A549 (cell line): ENCODE data around the gene CD68.

ENCODE experiments used
- CHD4 ChIP-seq: fragments of 200-600 bp; sonication (generic); IDR thresholded peaks from 2 replicates; pipeline ENCODE4 v1.6.1; 2016; ENCODE audit warnings: antibody characterized with exemption, mild to moderate bottlenecking, borderline replicate concordance
- REST ChIP-seq: fragments of 200-600 bp; sonication (generic); IDR thresholded peaks from 2 replicates; pipeline ENCODE4 v1.6.1; 2016; ENCODE audit warnings: antibody characterized with exemption, mild to moderate bottlenecking, moderate library complexity
- SMC3 ChIP-seq: fragments of >200 bp; sonication (Bioruptor Twin); formaldehyde crosslinking; IDR thresholded peaks from 3 replicates; pipeline ENCODE4 v1.6.1; 2018; ENCODE audit warnings: inconsistent platforms
- SREBF2 ChIP-seq: fragments of 450-650 bp; IDR thresholded peaks from 2 replicates; pipeline ENCODE4 v1.6.1; 2014; ENCODE audit warnings: mild to moderate bottlenecking, moderate library complexity

- TF ChIP-seq SMC3, result no peak
- no peak for TF ChIP-seq REST
- TF ChIP-seq CHD4, result no peak
- TF ChIP-seq SREBF2, result no peak
Measured at GRCh38 chr17:7577327-7578199, 1.9 kb upstream of the CD68 start.
